HL-60 (cell line): ENCODE data around the gene FCN3.

Source experiments
- DNase-seq, 2 experiments: peaks; one replicate each; pipeline ENCODE4 v3.0.0-alpha.2; 2010 to 2020; ENCODE audit warnings: low read depth in 1 of 2, low spot score in 1 of 2
- H3K27ac ChIP-seq: fragments of 250-450 bp; sonication (Bioruptor Pico); replicated peaks from 2 replicates; pipeline ENCODE4 v1.5.1; 2020; ENCODE audit warnings: mild to moderate bottlenecking, moderate library complexity
- H3K27me3 ChIP-seq: fragments of 250-450 bp; sonication (Bioruptor Pico); 2 replicates; pipeline ENCODE4 v1.5.1; 2021; ENCODE audit warnings: mild to moderate bottlenecking, moderate library complexity; ENCODE audit not compliant: insufficient read depth, poor library complexity, severe bottlenecking
- H3K4me3 ChIP-seq: replicated peaks from 2 replicates; pipeline ENCODE4 v1.5.1; 2011; ENCODE audit warnings: mild to moderate bottlenecking, control low read depth, low read length; ENCODE audit not compliant: insufficient read depth
- CTCF ChIP-seq: IDR thresholded peaks from one replicate; pipeline ENCODE4 v1.5.1; 2011; ENCODE audit warnings: low read length, control low read depth, inconsistent platforms; ENCODE audit not compliant: insufficient read depth
- GABPA ChIP-seq: IDR thresholded peaks from 2 replicates; pipeline ENCODE4 v1.6.1; 2012; ENCODE audit warnings: low read depth
- POLR2AphosphoS5 ChIP-seq: IDR thresholded peaks from 2 replicates; pipeline ENCODE4 v1.6.1; 2012; ENCODE audit warnings: low read depth
- REST ChIP-seq: IDR thresholded peaks from 2 replicates; pipeline ENCODE4 v1.6.1; 2012; ENCODE audit warnings: low read depth; ENCODE audit not compliant: insufficient replicate concordance
- SPI1 ChIP-seq: IDR thresholded peaks from 2 replicates; pipeline ENCODE4 v1.6.1; 2012; ENCODE audit warnings: low read depth, mild to moderate bottlenecking, borderline replicate concordance

The FCN3 gene

GRCh38 chr1:27346991-27347624, 27.5 kb downstream of the FCN3 start:
- no peak for DNase-seq
- H3K27ac ChIP-seq = no peak overlapping the region
- H3K27me3 ChIP-seq = no peaks in the 10 kb centered on the region

GRCh38 chr1:27346357-27346756, 28.3 kb downstream of the FCN3 start:
- Histone ChIP-seq H3K27me3 (no peaks in the 10 kb centered on the region), H3K27ac (no peak overlapping the region), H3K4me3 (no peak overlapping the region)
- no peak for TF ChIP-seq GABPA
- no peak for TF ChIP-seq SPI1
- no peak for TF ChIP-seq POLR2AphosphoS5
- no peak for TF ChIP-seq REST
- TF ChIP-seq CTCF = no peak
- DNase-seq = no peak

More at GRCh38 chr1:27346991-27347624, 27.5 kb downstream of the FCN3 start:
- no peak for TF ChIP-seq CTCF
- TF ChIP-seq REST = no peak
- no peak for TF ChIP-seq GABPA
- TF ChIP-seq POLR2AphosphoS5 = no peak
- no peak overlapping the region for H3K4me3 ChIP-seq

GRCh38 chr1:27345272-27345671, 29.4 kb downstream of the FCN3 start:
- Histone ChIP-seq H3K27ac (no peak overlapping the region), H3K27me3 (no peaks in the 10 kb centered on the region), H3K4me3 (no peak overlapping the region)
- DNase-seq = no peak
- TF ChIP-seq SPI1 (no peak), REST (no peak), GABPA (no peak), POLR2AphosphoS5 (no peak), CTCF (no peak)
